WI38 (cell line): ENCODE data around the gene IPO11.
"Not testable (repeated sequence)": the region's sequence is repeated elsewhere in the genome, so short reads cannot be mapped to it uniquely, and the experiment has no call there.

Source experiments
- H3K4me3 ChIP-seq: 2 replicates; pipeline ENCODE4 v1.5.1; 2011; ENCODE audit warnings: low read depth, mild to moderate bottlenecking, control low read depth, low read length
- TF ChIP-seq, protein P1 (sequence below): IDR thresholded peaks from 2 replicates; pipeline ENCODE4 v1.5.1; 2012; ENCODE audit warnings: low read depth, mild to moderate bottlenecking, control low read depth, low read length

Gene IPO11

DNA sequence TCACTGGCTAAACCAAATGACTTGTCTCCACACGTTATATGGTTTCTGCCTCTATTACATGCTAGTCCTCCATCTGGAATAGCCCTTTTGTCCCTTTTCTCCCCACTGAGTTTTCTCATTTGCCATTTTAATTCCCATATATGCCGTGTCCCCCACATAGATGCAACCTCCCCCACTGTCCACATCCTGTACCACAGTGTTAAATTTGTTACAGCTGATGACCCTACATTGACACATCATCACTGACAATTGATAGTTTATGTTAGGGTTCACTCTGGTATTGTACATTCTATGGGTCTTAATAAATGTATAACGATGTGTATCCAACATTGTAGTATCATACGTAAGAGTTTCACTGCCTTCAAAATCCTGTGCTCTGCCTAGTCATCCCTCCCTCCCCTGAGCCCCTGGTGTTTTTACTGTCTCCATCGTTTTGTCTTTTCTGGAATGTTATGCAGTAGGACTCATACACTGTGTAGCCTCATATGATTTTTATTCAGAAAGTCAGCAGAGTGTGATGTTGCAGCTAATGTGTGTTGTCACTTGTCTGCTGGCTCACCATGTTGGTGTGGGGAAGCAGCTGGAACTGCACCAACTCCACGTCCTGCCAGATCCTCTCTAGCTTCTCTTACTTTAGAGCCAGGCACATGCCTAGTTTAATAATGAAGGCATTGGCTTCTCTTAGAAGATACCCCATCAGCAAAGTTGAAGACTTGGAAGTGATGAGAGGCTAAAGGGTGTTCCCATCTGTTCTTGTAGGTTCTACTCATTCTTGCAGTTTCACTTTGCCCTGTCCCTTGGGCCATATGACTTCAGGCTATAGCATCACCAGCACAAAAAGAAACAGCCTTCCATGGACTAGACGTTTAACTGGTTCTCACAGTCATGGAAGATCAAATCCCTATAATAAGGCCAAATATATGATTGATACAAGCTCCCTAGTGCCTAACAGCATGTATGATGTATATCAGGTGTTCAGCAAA is 196.3 kb downstream of the IPO11 start:
- H3K4me3 ChIP-seq: no peak overlapping the region
- TF ChIP-seq, protein P1, sequence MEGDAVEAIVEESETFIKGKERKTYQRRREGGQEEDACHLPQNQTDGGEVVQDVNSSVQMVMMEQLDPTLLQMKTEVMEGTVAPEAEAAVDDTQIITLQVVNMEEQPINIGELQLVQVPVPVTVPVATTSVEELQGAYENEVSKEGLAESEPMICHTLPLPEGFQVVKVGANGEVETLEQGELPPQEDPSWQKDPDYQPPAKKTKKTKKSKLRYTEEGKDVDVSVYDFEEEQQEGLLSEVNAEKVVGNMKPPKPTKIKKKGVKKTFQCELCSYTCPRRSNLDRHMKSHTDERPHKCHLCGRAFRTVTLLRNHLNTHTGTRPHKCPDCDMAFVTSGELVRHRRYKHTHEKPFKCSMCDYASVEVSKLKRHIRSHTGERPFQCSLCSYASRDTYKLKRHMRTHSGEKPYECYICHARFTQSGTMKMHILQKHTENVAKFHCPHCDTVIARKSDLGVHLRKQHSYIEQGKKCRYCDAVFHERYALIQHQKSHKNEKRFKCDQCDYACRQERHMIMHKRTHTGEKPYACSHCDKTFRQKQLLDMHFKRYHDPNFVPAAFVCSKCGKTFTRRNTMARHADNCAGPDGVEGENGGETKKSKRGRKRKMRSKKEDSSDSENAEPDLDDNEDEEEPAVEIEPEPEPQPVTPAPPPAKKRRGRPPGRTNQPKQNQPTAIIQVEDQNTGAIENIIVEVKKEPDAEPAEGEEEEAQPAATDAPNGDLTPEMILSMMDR: no peak

DNA sequence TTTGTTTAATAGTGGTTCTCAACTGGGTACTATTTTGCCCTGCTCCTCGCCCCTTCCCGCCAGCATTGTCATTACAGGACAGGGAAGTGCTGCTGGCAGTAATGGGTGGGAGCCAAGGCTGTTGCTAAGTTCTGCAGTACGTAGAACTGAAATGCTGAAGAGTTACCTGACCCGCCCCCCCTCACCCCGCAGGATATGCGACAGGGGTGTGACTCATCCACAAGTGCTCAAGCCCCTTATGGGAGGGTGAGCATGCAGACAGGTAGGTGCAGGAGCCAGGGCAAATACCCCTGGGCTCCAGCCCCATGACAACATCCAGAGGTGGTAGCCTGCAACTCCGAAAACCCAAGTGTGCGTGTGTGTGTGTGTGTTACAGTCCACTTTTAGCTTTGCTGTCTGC is 201.8 kb downstream of the IPO11 start:
- TF ChIP-seq, protein P1: no peak

DNA sequence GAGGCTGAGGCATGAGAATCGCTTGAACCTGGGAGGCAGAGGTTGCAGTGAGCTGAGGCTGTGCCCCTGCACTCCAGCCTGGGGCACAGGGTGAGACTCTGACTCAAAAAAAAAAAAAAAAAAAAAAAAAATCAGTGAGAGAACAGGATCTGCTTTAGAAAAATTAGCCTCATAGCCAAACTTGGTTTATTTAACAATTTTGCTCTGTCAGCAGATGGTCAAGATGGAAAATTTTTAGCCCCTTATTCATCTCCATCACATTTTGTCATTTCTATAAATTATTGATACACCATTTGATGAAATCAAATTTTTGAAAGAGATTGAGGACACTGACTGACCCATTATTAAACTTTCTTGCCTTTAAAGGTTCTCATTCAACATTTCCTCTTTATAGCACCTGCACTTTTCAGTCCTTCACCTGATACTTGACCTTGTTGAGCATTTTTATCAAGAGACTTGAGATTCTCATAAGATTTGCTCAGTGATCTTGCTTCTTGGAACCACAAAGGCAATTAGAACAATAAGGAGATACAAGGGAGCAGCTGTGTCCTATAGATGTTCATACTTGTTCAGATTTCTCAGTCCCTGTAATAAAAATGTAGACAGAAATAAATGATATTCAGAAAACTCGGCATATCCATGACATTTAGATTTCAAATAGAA is 204.2 kb downstream of the IPO11 start:
- H3K4me3 ChIP-seq: no peak overlapping the region
- TF ChIP-seq, protein P1: no peak

More for the DNA sequence above, 201.8 kb downstream of the IPO11 start:
- no peak overlapping the region for H3K4me3 ChIP-seq

DNA sequence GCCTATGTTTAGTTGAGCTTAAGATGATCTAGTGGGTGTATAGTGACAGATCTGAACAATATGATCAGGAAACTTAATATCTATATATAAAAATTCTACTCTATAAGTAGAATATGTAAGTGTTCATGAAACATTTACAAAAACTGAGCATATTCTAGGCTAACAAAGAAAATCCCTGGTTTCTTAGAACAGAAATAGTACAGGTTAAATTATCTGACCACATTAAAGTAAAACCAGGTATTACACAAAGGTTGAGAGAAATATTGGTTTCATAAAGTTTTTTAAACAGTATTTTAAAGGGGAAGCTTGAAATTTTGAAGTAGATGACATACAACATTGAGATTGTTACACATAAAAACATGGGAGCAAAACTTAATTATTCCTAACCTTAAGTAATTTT is 205.4 kb downstream of the IPO11 start:
- TF ChIP-seq, protein P1: no peak
- no peak overlapping the region for H3K4me3 ChIP-seq

DNA sequence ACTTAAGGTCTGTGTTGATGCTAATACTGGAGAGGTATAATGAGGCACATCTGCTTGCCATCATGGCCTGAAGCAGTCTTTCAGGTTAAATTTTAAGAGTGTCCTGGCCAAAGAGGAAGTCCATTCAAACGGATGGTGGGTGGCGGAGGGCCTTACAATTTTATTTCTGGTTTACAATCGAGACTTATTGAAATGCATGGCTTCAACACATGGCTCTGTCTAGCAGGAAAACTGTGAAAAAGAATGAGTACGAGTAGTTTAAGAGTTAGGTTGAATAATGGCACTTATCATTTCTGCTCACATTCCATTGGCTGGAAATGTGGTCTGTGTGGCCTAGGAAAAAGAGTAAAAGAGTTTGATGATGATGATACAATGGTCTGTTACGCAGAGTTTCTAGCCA is 208.2 kb downstream of the IPO11 start:
- TF ChIP-seq, protein P1: no peak
- no peak overlapping the region for H3K4me3 ChIP-seq

DNA sequence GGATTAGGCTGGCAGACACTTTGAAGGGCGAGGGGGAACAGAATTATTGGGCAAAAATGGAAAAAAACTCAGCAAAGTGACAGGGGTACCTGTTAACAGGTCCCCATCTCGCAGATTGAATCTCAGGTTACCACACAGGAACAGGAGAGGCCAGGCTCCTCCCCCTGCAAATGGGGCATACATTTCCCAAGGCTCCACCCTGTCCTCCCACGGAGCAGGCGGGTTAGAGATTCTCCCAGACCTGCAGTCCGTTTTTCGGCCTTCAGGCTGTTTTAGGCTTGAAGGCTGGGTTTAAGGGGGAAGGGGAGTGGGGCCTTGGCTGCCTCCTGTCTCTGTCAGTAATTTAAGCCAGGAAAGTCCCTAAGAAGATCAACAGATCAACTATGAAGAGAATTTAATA is 208.7 kb downstream of the IPO11 start:
- TF ChIP-seq, protein P1: no peak
- no peak overlapping the region for H3K4me3 ChIP-seq

DNA sequence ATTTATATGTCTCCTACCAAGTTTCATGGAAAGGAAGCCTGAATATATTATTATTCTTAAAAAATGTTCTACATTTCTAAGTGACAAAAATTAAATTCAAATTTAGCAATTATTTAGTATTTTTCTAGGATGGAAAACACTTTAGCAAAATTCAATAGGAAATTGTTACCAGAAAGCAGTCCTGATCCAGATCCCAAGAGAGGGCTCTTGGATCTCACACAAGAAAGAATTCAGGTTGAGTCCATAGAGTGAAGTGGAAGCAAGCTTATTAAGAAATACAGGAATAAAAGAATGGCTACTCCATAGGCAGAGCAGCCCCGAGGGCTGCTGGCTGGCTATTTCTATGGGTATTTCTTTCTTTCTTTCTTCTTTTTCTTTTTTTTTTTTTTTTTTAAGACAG is 210.7 kb downstream of the IPO11 start:
- H3K4me3 ChIP-seq: no peak overlapping the region
- TF ChIP-seq, protein P1: no peak

DNA sequence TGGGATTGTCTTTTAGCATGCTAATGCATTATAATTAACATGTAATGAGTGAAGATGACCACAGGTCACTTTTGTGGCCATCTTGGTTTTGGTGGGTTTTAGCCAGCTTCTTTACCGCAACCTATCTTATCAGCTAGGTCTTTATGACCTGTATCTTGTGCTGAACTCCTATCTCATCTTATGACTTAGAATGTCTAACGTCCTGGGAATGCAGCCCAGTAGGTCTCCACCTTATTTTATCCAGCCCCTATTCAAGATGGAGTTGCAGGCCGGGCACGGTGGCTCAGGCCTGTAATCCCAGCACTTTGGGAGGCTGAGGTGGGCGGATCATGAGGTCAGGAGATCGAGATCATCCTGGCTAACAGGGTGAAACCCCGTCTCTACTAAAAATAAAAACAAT is 211.9 kb downstream of the IPO11 start:
- not testable (repeated sequence) for H3K4me3 ChIP-seq
